SU-DHL-6 (cell line): ENCODE data around the gene CDK19.

Experiments
- EZH2phosphoT487 ChIP-seq: fragments of 200-600 bp; sonication (generic), shearing (Covaris generic); conservative IDR thresholded peaks from 2 replicates; pipeline ENCODE4 v1.6.1; 2018; ENCODE audit warnings: mild to moderate bottlenecking, antibody characterized with exemption, low read length, moderate library complexity, mixed read lengths
- TF ChIP-seq, protein P1 (sequence below): fragments of 200-600 bp; sonication (generic); IDR thresholded peaks from one replicate; pipeline ENCODE4 v1.5.1; 2017; ENCODE audit warnings: antibody characterized with exemption, mild to moderate bottlenecking, low read length, moderate library complexity; ENCODE audit not compliant: insufficient read depth, poor library complexity, severe bottlenecking

DNA sequence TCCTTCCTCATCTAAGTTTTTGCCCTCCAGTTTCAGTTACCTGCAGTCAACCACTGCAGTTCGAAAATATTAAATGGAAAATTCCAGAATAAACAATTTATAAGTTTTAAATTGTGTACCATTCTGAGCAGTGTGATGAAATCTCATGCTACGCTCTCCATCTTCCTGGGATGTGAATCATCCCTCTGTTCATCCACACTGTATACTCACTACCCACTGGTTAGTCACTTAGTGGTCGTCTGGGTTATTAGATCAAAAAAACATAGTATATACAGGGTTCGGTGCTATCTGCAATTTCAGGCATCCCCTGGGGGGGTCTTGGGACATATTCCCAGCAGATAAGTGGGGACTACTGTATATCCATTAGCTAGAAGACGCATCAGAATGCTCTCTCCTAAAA, 186.9 kb downstream of the CDK19 start:
- TF ChIP-seq, protein P1, sequence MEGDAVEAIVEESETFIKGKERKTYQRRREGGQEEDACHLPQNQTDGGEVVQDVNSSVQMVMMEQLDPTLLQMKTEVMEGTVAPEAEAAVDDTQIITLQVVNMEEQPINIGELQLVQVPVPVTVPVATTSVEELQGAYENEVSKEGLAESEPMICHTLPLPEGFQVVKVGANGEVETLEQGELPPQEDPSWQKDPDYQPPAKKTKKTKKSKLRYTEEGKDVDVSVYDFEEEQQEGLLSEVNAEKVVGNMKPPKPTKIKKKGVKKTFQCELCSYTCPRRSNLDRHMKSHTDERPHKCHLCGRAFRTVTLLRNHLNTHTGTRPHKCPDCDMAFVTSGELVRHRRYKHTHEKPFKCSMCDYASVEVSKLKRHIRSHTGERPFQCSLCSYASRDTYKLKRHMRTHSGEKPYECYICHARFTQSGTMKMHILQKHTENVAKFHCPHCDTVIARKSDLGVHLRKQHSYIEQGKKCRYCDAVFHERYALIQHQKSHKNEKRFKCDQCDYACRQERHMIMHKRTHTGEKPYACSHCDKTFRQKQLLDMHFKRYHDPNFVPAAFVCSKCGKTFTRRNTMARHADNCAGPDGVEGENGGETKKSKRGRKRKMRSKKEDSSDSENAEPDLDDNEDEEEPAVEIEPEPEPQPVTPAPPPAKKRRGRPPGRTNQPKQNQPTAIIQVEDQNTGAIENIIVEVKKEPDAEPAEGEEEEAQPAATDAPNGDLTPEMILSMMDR = no peak
- TF ChIP-seq EZH2phosphoT487 = no peak
